ENCODE results near the gene KATNA1. TPM values are rescaled to one million over a fixed set of nuclear protein-coding genes. Genes with fewer than 3 reads are reported as not detected.
"Not testable (repeated sequence)": the region's sequence is repeated elsewhere in the genome, so short reads cannot be mapped to it uniquely, and the experiment has no call there.

Gene KATNA1
- total RNA-seq, 4 donors from 2014 or later, result 15.4 to 30.4 (median 18.7) TPM

DNA sequence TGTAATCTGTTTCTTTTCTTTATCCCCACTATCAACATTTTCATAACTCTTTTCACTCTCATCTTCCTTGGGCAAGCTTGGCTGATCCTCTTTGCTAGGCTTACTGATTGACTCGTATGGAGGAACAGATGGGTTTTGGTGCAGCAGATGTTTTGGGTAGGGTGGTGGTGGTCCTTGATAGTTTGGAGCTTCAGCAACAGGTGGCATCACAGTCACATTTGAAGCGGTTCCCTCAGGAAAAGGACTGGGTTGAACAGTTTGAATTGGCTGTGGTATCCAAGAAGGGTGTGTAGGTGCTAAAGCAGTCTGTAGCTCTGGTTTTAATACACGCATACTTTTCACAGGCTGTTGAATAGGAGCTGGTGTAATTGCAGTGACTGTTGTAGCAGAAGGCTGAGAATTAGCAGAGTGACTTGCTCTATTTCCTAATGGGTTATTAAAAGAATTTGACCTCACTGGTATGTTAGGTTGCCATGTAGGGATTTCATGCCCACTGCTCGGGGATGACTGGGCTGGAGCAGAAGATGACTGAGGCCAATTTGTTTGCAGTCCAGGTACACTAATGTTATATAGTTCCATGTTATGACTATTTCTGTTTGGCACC lies 34.8 kb upstream of the KATNA1 start:
- no peak for DNase-seq (ENCODE audit: low spot score)
- ATAC-seq (ENCODE audit: low FRiP score), result no peak
- TF ChIP-seq, protein P1, sequence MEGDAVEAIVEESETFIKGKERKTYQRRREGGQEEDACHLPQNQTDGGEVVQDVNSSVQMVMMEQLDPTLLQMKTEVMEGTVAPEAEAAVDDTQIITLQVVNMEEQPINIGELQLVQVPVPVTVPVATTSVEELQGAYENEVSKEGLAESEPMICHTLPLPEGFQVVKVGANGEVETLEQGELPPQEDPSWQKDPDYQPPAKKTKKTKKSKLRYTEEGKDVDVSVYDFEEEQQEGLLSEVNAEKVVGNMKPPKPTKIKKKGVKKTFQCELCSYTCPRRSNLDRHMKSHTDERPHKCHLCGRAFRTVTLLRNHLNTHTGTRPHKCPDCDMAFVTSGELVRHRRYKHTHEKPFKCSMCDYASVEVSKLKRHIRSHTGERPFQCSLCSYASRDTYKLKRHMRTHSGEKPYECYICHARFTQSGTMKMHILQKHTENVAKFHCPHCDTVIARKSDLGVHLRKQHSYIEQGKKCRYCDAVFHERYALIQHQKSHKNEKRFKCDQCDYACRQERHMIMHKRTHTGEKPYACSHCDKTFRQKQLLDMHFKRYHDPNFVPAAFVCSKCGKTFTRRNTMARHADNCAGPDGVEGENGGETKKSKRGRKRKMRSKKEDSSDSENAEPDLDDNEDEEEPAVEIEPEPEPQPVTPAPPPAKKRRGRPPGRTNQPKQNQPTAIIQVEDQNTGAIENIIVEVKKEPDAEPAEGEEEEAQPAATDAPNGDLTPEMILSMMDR (IDR thresholded peaks at IDR 0.05), result no peak

DNA sequence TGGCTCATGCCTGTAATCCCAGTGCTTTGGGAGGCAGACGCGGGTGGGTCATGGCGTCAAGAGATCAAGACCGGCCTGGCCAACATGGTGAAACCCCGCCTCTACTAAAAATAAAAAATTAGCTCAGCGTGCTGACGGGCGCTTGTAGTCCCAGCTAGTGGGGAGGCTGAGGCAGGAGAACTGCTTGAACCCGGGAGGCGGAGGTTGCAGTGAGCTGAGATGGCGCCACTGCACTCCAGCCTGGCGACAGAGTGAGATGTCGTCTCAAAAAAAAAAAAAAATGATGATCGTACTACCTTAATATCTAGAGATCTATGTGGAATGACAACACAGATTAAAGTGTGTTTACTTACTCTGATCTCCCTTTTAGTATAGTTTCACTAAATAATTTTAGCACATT lies 33.3 kb upstream of the KATNA1 start:
- DNase-seq (ENCODE audit: low spot score); ATAC-seq (ENCODE audit: low FRiP score): not testable (repeated sequence)

DNA sequence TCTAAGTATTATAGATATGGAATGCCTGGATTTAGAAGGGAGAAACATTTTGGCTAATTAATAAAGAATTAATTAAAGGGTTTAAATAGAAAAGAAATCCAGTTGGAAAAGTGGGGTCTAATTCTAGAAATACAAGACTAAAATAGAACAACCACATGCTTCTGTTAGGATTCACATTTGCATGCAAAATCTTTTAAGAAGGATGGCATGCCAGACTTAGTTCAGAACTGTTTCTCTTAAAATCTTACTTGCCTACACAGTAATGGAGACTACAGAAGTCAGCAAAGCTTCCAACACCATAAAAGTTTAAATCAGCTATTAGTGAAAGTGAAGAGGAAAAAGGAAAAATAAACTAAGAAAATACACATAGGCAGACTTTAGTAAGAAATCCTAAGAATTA lies 32.7 kb upstream of the KATNA1 start:
- TF ChIP-seq, protein P1 (IDR thresholded peaks at IDR 0.05), result no peak
- ATAC-seq (ENCODE audit: low FRiP score) (no peak), DNase-seq (ENCODE audit: low spot score) (no peak)

DNA sequence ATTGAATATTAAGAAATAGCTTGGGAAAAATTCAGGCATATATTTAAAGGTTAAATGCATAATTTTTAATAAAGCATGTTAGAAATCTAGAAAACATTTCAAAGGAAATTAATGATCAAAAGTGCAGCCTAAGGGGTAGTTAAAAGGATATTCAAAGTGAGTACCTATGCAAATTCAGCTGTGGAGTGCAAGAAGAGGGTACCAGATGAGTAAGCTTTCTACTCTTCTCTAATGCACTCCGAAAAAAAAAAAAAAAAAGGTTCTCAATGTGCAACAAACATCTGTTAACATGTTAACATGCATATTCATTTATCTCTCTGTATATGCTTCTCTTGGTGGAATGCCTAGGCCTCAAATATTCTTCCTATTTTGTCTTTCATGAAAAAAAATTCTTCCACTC lies 32.0 kb upstream of the KATNA1 start:
- TF ChIP-seq, protein P1 (IDR thresholded peaks at IDR 0.05), result no peak

DNA sequence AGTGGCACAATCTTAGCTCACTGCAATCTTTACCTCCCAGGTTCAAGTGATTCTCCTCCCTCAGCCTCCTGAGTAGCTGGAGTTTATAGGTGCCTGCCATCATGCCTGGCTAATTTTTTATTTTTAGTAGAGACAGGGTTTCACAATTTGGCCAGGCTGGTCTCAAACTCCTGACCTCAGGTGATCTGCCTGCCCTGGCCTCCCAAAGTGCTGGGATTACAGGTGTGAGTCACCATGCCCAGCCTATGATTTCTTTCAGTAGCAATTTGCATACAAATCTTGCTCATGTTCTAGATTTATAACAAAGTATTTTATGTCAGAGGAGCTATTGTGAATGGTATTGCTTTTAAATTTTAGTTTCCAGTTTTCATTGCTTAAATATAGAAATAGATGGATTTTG lies 23.8 kb upstream of the KATNA1 start:
- DNase-seq (ENCODE audit: low spot score); ATAC-seq (ENCODE audit: low FRiP score): not testable (repeated sequence)

More for the DNA sequence above, 32.0 kb upstream of the KATNA1 start:
- ATAC-seq (ENCODE audit: low FRiP score), result no peak
- no peak for DNase-seq (ENCODE audit: low spot score)

GRCh38 chr6:149660028-149660427 lies 11.5 kb upstream of the KATNA1 start:
- ATAC-seq (ENCODE audit: low FRiP score), result no peak
- TF ChIP-seq, protein P1 (IDR thresholded peaks at IDR 0.05), result no peak
- DNase-seq (ENCODE audit: low spot score), result no peak

DNA sequence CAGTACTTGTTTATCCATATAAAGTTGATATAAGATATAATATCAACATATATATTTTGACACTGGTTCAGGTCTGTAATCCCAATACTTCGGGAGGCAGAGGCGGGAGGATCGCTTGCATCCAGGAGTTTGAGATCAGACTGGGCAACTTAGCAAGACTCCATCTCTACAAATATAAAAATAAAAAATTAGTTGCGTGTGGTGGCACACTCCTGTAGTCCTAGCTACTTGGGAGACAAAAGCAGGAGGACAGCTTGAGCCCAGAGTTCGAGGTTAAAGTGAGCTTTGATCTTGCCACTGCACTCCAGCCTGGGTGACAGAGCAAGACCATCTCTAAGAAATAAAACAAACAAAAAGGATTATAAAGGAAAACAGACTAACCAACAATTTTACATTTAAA lies 8.9 kb upstream of the KATNA1 start:
- ATAC-seq (ENCODE audit: low FRiP score), result no peak
- TF ChIP-seq, protein P1 (IDR thresholded peaks at IDR 0.05), result no peak

DNA sequence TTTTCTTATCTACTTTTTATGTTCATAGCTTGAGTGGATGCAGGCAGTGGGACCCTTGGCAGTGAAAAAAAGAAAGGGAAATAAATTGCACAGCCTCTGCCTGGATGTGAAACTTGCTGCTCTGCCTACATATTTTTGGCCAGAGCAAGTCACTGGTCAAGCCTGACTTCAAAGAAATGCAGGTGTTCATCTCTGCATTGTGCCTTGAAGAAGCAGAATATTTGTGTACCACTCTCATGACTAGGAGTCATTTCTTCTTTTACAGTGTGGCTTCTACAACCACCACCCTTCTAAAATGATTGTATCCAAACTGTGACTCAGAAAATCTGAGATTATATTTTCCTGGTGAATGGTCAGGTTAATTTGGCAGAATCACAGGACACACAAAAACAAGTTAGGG lies 2.5 kb upstream of the KATNA1 start:
- ATAC-seq (ENCODE audit: low FRiP score), result no peak
- TF ChIP-seq, protein P1 (IDR thresholded peaks at IDR 0.05), result no peak

More for the DNA sequence above, 8.9 kb upstream of the KATNA1 start:
- DNase-seq (ENCODE audit: low spot score), result no peak

More for the DNA sequence above, 2.5 kb upstream of the KATNA1 start:
- DNase-seq (ENCODE audit: low spot score), result no peak

Data from omental fat pad (tissue), 4 donors.